ENCODE measurements around the gene ALDH1L1.

ALDH1L1 gene

GRCh38 chr3:126134219-126134975, 46.0 kb downstream of the ALDH1L1 start:
- peak; percentile 18 for DNase-seq (ENCODE audit: low read depth)

GRCh38 chr3:126133606-126134005, 46.8 kb downstream of the ALDH1L1 start:
- DNase-seq (ENCODE audit: low read depth) = no peak

DNA sequence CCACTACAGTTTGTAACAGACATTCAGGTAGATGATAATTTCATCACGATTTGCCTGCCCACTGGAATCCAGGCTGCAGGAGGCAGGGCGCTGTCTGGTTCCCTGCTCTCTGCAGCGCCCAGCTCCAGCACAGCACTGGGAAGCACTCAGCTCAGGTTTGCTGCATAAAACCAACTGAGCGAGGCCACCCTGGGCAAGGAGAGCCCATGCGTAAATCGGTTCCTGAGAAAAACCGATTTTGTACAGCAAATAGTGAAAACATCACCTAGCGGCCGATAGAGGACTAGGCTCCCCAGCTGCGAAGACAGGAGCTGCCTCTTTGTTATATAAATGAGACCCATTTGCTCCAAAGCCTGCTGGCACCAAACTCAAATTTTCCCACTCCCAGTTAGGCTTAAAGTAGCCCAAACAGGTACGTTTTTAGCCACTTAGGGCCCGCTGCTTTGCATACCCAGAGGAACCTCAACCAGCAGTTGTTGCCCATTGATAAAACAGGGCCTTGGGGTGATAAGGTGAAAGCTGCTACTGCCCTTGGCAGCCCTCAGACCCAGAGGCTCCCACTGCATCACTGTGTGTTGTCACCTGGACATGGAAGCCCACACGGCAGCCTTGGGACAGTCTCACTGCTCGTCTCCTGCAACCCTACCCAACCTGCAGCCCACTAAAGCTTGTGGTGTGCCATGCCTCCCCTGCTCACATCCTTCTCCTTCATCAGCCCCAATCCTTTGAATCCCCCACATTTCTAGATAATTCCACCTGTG, 47.5 kb downstream of the ALDH1L1 start:
- no peak for DNase-seq (ENCODE audit: low read depth)

GRCh38 chr3:126131881-126132750, 48.3 kb downstream of the ALDH1L1 start:
- no peak for DNase-seq (ENCODE audit: low read depth)

DNA sequence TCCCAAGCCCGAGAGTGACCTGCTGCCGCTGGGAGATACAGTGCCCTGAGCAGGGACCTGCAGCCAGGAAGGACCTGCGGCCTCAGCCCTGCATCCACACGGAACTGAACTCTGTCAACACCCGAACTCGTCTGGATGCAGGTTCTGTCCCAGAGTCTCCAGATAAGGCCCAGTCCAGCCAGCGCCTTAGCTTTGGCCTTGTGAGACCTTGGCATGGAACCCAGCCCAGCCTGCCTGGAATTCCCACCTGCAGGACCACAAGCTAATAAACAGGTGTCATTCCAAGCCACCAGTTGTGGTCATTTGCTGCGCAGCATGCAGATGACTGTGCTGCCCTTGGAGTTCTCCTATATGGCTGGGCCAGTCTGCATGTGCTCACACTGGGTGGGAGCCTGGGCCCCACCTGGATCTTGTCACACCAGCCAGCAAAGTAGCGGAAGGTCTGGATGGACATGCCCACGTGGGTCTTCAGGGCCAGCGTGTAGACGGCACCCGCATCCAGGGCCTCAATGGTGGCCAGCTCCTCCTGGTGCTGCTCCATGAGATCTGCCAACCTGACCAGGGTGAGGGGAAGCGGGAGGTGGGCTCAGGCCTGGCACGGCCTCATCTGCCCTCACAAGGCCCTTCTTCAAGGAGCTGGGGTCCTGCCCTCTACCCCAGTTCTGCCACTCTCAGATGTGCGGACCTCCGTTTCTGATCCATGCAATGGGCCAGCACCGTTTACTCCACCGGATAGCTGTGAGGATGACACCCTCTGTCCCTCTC, 49.2 kb downstream of the ALDH1L1 start:
- DNase-seq (ENCODE audit: low read depth) = no peak

- no peak for DNase-seq (ENCODE audit: low read depth)
Observed at GRCh38 chr3:126130081-126130855, 50.1 kb downstream of the ALDH1L1 start.

DNA sequence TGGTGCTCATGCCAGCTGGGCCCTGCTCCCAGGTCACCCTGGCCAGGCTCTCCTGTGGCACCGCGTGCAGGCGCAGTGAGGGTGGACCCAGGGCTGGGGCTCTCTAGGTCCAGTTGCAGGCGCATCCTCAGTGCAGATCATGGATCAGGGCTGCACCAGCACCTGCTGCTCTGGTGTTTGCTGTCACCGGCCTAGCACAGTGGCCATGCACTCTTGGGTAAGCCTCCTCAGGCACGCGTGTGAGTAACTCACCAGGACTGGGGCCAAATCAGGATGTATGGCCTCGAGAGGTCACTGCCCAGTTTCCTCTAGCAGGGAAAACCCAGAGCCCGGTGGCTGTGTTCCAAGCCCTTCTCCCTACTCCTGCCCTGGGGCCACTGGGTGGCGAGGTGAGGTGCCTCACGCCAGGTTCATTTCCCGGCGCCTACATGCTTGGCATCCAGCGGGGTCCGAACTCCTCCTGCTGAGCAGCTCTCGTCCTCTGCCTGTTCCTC, 50.9 kb downstream of the ALDH1L1 start:
- no peak for DNase-seq (ENCODE audit: low read depth)

- no peak for DNase-seq (ENCODE audit: low read depth)
Observed at GRCh38 chr3:126128504-126129397, 51.6 kb downstream of the ALDH1L1 start.

DNA sequence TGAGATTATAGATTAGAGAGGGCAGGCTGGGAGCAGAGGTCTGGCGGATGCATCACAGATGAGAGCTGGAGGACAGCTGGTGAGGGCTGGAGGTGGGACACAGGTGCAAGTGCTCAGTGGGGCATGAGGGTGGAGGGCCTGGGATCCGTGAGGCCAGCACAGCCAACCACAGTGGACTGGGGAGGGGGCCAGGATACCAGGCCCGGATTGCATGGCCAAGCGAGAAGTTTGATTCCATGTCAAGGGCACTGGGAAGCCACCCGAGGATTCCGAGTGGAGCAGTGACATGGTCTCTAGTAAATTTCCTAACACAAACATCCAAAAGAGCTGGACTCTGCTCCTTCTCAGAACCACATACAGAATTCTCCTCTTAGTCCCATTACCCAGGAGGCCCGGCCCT, 52.5 kb downstream of the ALDH1L1 start:
- no peak for DNase-seq (ENCODE audit: low read depth)

GRCh38 chr3:126127452-126127851, 52.9 kb downstream of the ALDH1L1 start:
- no peak for DNase-seq (ENCODE audit: low read depth)

DNA sequence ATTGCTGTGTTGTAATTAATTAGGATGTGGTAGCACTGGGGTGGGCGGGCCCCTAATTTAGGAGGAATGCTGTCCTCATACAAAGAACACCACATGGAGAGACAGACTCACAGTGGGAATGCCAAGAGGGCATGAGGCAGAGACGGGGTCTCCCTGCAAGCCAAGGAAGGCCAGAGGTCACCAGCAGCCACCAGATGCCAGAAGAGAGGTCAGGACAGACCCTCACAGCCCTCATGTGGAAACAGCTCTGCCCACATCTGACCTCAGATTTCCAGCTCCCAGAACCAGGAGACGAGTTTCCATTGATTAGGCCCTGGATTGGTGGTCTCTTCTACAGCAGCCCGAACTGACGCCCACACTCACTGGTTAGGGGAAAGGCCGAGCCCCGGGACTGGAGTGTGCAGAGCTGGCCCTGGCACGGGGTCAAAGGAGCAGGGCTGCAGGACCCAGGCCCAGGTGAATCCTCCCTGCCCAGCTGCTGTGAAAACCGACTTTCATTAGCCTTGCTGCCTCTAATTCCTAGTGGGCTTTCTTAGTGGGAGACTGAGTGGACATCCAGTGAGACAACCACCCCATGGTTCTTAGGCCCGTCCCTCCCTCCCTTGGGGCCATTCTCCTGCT, 53.5 kb downstream of the ALDH1L1 start:
- no peak for DNase-seq (ENCODE audit: low read depth)

GRCh38 chr3:126126286-126126685, 54.1 kb downstream of the ALDH1L1 start:
- DNase-seq (ENCODE audit: low read depth) = no peak

DNA sequence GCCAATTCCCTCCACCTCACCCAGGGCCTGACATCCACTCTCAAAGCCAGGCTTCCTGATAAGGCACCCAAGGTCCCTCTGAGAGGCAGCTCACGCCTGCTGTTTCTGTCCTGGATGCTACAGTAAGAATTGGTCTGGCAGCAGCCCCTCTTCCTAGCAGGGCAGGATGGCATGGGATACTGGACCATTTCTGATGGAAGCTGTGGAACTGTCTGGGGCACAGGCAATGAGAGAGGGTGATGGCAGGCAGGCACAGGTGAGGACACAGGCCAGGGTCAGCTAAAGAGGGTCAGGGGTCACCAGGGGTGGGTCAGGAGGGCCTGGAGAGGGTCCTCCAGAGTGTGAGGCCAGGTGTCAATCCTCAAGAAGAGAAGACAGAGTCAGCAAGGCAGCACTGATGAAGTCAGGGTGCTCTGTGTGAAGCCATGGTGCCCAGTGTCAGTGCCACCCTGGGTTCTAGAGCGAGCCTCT, 54.6 kb downstream of the ALDH1L1 start:
- DNase-seq (ENCODE audit: low read depth) = no peak

DNA sequence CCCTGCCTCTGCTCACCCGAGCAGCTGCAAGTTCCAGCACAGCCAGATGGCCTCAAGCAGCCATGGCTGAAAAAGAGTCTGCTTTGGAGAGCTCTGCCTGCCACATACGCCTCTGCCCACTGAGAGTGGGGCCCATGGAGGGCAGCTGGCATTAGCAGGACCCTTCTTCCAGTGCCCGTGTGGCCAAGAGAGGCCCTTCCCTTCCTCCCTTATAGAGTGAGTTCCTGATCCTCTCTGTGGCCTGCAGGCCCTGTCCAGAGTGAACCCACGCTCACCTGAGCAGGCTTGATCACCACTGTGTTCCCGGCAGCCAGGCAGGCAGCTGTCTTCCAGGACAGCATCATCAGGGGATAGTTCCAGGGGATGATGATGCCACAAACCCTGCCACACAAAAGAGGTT, 55.0 kb downstream of the ALDH1L1 start:
- DNase-seq (ENCODE audit: low read depth) = no peak

DNA sequence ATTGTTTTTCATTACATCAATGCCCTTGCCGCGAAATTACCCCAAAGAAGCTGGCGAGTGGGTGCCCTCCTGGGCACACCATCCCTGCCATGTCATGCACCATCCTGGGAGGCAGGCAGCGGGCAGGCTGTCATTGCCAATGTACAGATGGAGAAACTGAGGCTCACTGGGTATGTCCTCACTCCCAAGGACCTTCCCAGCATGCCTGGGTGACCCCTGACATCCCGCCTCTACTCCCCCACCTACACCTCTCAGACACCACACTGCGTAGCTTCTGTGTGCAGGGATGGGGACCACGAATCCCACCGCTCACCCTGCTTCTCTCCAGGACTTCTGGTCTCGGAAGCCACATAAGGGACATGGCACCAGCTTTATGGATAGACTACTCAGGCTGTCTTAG, 55.5 kb downstream of the ALDH1L1 start:
- no peak for DNase-seq (ENCODE audit: low read depth)

DNA sequence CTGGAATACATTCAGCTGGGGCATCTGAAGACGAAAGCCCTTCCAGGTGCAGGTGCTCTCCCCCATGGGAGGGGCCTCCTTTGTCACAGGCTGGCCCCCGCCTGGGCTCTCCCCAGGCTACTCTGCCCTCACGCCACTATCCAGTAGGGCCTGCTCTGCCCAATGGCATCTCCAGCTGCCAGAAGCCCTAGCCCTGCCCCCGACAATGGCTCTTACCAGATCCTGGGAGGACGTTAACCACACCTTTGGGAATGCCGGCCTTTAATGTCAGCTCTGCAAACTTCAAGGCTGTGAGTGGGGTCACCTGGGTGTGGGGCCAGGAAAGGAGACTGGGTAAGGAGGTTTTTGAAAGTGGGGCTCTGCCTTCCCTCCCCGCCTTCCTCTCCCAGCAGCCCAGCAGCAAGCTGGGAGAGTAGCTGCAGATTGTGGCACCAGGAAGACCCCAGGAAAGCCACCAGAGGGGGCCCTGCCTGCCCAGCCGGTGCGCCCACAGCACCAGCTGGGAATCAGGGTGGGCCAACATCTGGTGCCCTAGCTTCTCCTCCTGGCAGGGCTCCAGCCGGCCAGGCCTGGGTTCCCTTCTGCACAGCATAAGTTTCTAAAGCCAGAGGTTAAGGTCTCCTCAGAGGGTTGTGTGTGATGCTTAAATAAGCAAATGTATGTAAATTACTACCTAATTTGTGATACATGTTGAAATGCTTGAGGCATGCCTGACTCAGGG, 56.1 kb downstream of the ALDH1L1 start:
- no peak for DNase-seq (ENCODE audit: low read depth)

DNA sequence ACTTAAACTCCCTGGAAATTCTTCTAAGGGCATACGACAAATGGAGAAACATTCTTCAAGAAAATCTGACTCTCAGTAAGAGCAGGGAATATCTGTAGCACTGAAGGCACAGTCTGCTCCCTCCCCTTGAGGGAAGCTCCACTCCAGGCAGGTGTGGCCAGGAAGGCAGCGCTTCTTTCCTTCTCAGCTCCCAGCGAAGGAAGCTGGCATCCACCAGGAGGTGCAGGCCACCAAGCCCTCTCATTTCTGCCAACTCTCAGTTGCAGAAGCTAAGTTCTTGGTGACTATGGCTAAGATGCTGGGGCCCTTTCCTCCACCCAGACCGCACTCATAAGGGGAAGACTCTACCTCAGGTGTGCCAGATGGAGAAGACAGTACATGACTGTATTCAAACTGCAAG, 58.8 kb downstream of the ALDH1L1 start:
- DNase-seq (ENCODE audit: low read depth) = no peak

DNA sequence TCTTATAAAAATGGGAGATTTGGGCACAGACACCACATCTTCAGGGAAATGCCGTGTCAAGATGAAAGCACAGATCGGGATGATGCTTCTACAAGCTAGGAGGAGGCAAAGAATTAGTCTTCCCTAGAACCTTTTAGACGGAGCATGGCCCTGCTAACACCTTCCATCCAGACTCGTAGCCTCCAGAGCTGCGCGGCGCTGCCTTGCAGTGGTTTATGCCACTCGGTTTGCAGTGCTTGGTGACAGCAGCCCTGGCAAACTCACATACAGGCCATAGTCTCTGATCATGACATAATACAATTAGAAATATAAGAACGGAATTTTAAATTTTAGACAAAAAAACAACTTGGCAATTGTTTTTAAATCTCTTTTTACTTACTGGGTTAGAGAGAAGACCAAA, 59.3 kb downstream of the ALDH1L1 start:
- no peak for DNase-seq (ENCODE audit: low read depth)

GRCh38 chr3:126119976-126120375, 60.4 kb downstream of the ALDH1L1 start:
- DNase-seq (ENCODE audit: low read depth) = no peak
